ENCODE measurements around the gene PLIN3.
"Not testable (repeated sequence)": the region's sequence is repeated elsewhere in the genome, so short reads cannot be mapped to it uniquely, and the experiment has no call there.

DNA sequence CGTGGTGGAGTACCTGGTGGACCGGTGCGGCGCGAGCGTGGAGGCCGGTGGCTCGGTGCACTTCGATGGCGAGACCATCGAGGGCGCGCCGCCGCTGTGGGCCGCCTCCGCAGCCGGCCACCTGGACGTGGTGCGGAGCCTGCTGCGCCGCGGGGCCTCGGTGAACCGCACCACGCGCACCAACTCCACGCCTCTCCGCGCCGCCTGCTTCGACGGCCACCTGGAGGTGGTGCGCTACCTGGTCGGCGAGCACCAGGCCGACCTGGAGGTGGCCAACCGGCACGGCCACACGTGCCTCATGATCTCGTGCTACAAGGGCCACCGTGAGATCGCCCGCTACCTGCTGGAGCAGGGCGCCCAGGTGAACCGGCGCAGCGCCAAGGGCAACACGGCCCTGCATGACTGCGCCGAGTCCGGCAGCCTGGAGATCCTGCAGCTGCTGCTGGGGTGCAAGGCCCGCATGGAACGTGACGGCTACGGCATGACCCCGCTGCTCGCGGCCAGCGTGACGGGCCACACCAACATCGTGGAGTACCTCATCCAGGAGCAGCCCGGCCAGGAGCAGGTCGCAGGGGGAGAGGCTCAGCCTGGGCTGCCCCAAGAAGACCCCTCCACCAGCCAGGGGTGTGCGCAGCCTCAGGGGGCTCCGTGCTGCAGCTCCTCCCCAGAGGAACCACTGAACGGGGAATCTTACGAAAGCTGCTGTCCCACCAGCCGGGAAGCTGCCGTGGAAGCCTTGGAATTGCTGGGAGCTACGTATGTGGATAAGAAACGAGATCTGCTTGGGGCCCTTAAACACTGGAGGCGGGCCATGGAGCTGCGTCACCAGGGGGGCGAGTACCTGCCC is 75.2 kb downstream of the PLIN3 start:
- TF ChIP-seq ZNF274 (IDR thresholded peaks at IDR 0.05; ENCODE audit: low read depth, low read length); YY1 (IDR thresholded peaks at IDR 0.05; ENCODE audit: insufficient read depth, insufficient read length); SUZ12 (IDR thresholded peaks at IDR 0.05; ENCODE audit: extremely low read depth, insufficient read depth, insufficient read length): not testable (repeated sequence)

Data from NT2/D1 (cell line).